GM19463 (cell line): ENCODE results near the gene KCNMA1.

Experiments
- ATAC-seq: cut with Tn5 transposase; IDR thresholded peaks from one replicate; pipeline ENCODE4 v1.9.1; 2021; ENCODE audit warnings: mild to moderate bottlenecking, moderate library complexity; ENCODE audit not compliant: unreplicated experiment

KCNMA1 gene

DNA sequence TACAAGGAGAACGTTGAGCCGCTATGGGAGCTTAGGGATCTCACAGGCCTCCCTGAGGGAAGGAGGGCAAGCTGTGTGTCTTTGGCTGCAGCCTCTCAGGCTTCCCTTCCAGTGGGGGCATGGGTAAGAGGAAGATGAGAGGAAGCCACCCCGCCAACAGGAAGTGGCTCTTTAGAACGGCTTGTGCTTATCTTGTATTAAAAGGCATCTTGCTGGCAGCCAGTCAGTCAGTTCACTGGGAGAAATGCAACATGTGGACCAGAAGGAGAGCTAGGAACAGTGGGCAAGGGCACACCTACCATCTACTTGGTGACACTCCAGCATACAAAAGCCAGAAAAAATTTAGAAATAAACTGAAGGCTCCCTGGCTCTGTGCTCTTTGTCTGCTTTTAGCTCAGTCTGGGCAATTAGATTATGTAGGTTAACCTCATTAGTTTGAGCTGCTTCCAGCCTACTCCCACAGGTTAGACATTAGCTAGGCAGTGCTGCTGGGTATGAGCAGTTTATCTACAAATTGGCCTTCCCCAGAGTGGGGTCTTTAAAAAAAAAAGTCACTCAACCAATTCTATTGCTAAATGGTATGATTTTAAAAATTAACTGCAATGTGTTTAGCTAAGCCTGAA is 595.9 kb downstream of the KCNMA1 start:
- ATAC-seq, result no peak

DNA sequence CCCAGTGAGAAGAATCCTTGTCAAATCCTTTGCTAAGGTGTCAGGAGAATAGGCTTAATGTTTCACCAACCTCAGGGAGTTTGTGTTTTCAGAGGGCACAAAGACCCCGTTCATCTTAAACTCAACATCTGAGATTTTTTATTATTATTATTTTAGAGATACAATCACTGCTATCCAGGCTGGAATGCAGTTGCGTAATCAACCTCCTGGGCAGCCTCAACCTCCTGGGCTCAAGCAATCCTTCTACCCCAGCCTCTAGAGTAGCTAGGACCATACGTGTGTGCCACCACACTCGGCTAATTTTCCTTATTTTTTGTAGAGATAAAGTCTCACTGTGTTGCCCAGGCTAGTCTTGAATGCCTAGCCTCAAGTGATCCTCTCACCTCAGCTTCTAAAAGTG is 599.2 kb downstream of the KCNMA1 start:
- no peak for ATAC-seq

DNA sequence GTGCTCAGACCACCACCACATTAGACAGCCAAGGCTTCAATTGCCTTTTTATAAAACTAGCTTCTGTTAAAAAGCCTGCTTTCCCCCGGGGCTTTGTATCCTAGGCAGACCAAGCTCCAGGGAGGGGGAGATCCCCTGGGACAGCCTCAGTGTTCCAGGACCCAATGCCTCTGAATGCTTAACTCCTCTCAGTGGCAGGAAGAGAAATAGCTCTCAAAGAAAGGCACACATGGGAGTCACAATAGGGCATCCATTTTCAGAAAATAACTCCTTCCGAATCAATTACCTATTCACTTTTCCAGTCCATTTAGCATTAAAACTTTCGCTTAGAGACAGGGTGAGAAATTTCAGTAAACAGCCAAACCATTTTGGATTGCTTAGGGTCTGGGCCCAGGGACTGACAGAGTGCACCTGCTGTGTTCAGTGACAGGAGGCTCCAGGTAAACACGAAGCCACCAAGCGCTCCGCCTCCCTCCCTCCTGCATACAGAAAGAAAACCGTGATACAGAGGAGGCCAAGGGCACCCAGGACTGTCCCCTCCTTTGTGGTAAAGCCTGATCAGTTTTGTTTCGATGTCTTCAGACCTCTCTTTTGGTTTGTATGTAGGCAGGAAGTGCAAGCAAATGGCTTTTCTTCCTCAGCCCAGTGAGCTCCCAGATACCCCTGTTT is 599.7 kb downstream of the KCNMA1 start:
- ATAC-seq, result no peak

DNA sequence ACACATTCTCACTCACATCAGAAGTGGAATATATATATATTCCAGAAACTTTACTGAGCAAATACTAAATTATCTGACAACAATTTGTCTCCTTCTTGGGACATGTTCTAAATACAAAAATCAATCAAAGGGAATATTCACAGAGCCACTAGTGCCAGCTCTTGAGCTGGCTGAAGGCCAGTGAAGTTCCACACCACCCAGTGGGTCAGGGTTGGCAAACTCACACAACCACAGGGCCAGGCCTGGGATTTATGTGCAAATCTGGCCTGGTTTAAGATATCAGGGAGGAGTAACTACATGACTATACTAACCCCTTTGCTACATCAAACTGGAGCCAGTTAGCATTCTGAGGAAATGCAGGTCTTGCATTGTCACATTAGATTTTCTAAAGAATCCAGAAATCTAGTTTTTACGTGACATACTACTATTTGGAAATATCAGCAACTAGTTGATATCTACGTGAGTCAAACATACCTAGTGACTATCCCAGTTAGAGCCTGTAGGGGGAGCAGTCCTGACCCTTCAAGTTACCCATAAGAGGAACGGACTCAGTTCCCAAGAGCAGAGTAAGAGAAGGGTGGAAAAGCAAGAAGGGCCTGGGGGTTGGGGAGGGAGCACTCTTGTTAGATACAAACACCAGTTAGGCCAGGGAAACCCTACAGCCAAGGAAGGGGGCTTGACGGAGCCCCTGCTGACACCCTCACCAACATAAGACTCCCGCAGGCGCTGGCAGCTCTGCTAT is 600.4 kb downstream of the KCNMA1 start:
- ATAC-seq, result no peak

DNA sequence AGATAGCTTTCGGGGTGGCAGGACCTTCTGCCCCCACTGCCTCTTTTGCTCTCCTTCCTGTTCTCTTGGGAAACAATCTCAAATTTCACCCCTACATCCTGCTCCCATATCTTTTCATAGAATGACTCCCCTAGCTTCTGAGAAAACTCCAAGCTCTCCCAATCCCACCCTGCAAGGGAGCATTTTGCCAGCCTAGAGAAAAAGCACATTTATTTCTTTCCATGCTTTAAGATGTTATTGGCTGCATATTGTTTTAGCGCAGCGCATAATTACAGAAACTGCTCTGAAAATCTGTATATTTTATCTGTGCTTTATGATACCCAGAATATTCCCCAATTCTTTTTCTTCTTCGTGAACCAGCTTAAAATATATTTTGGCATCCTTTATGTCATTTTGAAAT is 601.3 kb downstream of the KCNMA1 start:
- ATAC-seq, result no peak

DNA sequence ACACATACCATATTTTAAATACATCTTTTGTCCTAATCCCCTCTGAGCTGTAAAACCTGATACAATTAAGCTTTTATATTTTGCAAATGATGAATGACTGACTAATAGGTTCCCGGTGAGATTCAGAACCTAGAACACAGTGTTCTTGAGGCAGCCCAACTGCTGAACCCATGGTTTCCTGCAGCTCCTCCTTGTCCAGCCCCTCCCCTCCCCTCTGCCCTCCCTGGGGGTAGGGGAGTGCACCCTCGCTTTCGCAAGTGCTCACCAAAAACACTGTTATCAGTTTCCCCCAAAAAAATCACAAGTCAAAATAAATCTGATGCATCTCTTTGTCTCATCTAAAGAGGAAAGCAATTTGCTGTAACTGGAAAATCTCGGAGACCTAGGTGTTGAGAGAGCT is 602.8 kb downstream of the KCNMA1 start:
- no peak for ATAC-seq

DNA sequence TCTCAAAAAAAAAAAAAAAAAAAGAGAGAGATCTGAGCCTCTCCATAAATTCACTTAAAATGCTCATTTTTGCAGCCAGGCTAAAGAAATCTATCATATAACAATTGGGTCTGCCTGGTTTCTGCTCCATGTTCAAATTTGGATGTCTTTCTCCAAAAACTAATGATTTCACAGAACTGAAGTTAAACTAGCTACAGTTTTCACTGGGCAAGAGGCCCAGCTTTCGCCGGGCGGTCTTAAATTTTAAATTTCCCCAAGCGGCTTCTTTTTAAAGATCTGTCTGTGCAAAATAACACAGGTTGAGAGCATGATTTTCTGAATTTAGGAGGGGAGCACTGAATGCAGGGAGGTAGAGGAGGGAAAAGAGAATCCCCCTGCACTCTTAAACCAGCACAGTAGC is 603.4 kb downstream of the KCNMA1 start:
- no peak for ATAC-seq

DNA sequence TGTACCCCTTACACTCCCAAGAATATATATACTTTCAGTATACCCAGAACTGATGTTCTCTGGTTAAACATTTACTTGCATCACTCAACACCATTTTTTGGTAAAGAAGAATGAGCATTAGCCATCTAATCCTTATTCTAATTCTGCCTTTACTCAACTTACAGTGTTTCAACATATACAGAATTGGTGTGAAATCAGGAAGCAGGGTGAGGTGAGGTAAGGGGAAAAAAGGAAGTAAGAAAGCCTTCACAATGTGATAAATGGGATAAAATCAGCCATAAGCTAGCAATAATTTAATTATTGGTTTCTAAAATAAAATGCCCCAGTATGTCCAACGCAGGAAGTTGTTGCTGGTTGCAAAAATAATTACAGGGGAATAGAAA is 605.4 kb downstream of the KCNMA1 start:
- ATAC-seq, result no peak

DNA sequence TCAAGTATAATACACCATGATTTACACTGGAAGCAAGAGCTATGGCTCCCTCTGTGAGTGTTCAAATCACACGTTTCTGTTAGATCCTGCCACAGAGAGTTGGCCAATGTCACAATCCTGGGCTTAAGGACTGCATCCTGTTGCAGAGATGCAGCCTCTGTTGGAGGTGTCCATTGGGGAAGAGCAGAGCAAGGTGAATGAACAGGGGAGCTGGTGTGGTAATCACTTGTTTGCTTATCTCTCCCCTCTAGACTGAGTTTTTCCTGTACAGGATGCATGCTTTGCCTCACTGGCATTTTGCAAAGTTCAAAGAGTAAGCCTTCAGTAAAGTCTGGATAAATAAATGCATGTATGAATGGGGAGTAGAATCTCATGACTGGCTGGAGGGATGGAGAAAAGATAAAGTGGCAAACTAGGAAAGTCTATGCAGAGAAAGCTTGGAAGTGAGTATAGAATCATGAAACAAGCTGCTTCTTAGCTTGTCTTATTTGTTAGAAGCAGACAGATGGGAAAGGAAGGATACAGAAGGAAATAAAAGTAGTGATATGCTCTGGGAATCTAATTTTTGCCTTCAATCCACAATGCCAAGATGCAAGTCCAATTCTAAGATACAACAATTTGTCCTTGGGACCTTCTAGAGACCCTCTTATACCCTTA is 605.9 kb downstream of the KCNMA1 start:
- ATAC-seq, result no peak

DNA sequence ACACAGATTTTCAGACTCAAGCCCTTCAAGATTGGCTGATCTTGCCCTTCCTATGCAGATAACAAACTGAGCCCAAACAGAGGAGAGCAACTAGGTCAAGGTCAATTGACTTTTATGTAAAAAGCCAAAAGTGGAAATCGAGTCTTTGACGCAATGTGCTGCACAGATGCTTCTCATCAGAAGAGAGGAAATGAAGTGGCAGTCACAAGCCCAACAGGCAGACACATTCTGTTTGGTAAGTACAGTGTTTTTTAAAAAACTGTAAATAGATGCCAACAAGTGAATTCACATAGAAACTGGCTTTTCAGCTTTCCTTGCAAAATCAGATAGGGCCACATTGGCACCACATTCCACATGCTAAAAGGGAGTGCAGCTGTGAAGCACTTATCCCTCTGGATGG is 606.6 kb downstream of the KCNMA1 start:
- ATAC-seq, result no peak

DNA sequence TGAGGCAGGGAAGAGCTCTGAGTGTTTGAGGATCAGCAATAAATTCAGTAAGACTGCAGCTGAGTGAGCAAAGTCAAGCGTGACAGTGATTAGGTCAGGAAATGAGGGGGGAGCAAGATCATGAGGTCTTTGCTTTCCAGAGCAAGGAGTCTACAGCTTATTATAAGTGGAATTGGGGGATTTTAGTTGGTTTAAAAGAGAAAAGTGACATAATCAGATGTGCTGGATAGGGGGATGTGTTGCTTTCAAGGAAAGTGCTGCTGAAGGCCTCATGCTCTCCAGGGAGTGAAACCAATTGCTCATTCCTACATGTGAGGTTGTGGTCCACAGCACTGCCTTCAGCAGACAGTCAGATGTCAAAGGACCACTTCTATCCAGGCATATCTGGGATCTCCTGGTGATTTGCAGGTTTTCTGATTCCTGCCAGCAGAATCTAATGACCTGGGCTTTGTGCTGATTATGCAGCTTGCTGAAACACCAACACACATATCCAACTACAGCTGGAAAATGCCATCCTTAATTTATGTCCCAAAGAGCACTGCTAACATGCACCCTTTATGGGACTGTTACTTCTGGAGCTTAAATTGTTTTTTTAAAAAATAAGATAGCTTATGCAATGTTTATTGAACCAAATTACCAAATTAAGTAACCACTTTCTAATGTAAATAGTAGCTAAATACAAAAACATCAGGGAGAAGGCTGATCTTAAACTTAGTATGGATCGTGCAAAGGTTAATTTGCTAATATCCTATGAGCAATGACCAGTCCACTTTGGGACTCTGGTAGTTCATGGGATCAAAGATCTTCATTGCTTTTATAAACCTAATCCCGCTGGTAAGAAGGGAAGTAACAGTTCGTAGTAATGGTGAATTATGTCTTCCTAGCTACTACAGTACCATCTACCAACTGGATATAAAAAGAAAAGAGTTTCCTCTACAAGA is 607.6 kb downstream of the KCNMA1 start:
- no peak for ATAC-seq

DNA sequence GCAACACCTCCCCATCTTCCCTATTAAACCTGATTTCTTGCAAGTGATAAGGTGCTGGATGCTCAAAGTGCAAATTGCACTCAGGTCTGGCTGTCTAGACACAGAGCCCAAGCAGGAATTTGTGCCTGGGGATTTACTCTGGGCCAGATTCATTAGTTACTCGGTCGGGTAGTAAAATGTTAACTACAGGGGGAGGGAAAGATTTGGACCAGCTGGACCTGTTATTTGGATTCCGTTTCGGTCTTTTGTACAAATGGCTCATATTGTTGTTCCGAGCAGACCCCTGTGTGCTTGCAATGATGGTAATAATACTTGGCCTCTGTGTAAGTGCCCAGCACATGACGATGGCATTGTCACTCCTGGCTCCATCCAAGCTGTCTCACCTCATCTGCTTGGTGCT is 609.6 kb downstream of the KCNMA1 start:
- no peak for ATAC-seq

DNA sequence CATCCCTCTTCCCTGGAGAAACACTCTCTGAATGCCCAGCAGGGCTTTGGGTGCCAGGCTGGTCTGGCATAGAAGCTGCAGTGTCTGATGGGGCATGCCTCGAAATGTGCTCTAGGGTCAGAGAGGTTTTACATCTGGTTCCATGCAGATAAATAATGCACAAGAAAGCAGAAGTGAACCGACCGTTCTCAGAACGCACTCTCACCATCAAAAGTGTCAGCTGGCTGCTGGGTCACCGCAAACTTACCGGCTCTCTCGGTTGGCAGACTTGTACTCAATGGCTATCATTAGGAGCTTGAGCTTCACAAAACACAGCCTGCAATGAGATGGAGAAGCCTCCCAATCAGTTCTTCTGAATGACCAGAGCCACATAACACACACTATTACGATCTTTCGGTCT is 610.0 kb downstream of the KCNMA1 start:
- ATAC-seq, result peak; percentile 94

DNA sequence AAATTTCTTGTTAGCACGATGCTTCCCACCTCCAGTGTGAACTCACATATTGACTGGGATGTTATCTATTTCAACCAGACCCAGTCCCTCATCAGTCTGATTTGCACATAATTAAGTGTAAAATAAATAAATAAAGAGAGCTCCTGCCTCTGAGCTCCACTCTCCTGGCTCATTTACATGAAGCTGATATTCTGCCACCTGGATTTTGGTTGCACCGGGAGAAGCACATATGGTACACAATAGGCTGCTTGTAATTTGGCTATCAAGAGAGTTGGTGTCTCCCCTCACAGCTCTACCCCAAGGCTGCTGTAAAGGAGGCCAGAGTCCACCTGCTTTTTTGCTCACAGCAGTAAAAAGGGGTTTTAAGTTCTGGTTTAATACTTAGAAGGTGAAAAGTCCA is 610.5 kb downstream of the KCNMA1 start:
- ATAC-seq, result peak; percentile 5

DNA sequence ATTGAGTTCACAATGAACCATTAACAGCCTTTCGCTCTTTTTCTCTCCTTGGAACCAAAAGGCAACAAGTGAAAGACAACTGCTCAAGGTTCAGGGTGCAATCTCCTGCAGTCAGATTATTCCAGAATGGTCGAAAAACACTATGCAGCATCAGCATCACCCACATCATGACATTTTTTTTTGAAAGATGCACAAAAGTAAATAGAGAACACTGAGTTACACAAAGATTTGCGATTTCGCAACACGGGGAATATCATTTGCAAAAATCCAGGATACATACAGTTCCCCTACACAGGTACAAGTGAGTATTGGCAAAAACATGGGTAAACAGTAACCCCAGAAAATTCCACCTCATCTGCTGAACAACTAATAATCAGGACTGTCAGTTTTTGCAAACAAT is 611.5 kb downstream of the KCNMA1 start:
- ATAC-seq, result no peak

DNA sequence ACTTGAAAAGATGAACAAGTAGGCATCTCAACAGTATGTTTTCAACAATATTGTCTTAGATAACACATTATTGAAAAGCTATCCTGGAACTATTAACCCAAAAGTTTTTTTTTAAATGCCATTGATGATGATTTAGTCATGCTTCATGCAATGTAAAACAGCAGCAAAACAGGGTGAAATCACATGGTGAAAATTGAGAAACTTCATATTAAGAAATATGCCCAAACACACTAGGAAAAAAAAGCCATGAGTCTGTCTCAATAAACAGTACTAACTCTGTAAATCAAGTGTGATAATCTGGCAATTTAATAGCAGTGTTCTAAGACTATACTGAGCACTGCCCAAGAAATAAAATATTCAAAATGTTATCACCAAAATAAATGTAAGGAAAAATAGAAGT is 613.1 kb downstream of the KCNMA1 start:
- ATAC-seq, result no peak

DNA sequence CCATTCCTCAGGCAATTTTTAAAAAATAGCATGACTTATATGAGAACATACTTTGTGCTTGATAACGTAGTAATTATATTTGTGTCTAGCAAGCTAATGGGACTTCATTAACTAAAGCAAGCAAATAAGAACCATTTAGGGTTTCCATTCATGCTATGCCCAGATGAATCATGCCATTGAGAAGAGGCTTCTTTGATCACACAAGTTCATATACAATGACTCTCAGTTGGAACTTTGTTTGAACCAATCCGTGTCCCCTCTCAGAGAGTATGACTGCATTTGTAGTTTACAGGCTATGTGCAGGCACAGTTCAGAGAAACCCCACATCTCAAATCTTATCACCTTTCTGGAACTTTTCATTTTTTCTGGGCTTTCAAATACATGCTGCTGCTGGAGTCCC is 614.2 kb downstream of the KCNMA1 start:
- ATAC-seq, result no peak

DNA sequence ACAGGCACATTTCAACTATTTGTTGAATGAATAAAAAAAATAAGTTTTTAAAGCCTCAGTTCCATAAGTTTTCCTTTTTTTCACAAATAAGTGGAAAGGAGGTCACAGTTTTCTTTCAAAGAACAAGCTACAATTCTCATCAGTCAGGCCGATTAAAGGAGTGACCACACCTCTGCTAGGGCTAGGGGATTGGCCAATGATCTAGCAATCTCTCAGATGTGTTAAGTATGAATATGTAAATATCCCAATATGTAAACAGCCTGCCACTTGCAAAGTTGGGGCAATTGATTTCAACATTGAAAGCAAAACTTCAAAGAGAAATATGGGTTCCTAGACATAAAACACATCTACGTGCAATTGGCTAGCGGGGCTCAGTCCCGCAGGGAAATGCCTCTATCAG is 614.9 kb downstream of the KCNMA1 start:
- ATAC-seq, result no peak

DNA sequence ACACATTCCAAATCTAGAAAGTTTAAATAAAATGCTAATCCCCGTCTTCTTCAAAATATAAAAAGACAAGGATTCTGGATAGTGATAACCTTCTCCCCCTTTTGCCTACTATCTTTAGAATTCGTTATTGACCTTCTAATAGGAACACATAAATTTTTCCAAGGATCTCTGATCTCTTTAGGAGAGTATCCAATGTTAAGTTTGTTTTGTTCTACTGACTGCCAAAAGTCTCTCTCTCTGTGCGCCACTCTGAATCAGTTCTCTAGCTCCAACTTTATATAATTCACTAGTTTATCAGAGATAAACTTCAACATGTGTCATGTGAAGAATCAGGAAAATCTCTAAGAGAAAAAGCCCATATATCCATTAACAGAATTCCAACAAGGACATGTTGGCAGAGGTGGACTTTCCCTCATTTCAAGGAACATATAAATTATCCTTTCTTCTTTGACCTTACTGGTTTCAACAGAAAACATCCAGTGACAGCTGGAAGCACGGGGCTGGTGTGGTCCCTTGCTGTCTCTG is 615.6 kb downstream of the KCNMA1 start:
- ATAC-seq, result no peak

DNA sequence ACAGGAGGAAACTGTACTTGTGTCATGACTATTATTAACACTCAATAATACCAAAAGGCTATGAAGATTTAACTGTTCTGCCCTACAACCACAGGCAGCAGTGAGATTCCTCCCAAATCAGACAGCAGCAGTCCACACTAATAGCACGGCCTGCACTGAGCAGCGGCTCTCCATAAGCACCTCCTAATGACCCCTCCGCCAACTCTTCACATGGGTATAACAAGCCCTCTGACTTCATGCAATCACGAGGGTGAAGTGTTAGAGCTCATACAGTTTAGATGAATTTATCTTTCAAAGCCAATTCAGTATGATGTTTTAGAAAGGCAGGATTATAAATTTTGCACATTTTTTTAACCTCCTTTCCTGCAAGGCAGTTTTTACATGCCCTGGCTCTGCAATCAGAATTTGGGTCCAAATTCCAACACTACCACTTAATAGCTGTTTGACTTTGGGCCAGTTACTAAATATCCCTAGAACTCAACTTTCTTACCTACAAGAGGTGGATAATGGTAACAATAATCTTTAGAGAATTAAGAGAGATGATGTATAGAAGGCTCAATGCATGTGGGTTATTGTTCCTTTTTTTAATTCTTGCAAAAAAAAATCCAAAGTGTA is 617.1 kb downstream of the KCNMA1 start:
- no peak for ATAC-seq
